NCI-H345 treated with DMSO at 0.1 percent for 48 hours (cell line): Measurements from ENCODE around the gene PDZRN3.
A peak's percentile ranks its signal among the peaks of the same experiment; 100 is the strongest.

ENCODE experiments used
- DNase-seq: peaks from one replicate; lab custom pipeline; 2025; ENCODE audit not compliant: unreplicated experiment; lab: John Stamatoyannopoulos, UW

PDZRN3 gene

DNA sequence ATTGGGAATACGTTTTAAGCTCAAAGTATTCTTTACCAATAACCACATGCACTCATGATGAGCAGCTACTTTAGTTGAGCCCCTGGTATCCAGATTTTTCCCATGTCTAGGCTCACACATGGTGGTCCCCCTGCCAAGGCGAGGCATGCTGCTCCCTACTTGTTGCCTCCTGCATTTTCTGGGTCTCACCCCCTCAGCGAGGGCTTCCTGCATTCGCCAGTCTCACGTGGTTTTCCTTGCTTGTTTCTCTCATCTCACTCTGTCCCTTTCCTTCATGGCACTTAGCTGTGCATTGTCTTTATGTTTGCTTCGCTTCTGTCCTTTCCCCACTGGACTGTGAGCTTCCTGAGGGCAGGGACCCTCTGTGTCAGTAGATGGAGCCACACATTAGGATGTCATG is 99.2 kb downstream of the PDZRN3 start:
- DNase-seq: no peak

DNA sequence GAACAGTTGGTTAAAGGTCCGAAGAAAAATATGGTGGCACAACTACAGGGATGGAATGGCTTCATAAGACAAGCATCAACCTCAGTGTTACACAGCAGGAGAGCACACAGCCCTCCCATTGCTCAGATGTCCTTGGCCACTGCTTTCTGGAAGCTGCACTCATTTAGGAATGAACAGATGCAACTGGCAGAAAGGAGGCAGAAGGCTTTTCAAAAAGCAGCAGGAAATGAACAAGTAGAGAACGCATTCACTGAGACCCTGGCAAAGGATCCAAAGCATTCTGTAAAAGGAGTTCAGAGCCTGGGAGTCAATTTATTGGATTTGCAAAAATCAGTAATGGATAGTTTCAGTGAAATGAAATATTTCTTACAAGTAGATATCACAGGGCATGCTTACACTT is 101.1 kb downstream of the PDZRN3 start:
- no peak for DNase-seq

DNA sequence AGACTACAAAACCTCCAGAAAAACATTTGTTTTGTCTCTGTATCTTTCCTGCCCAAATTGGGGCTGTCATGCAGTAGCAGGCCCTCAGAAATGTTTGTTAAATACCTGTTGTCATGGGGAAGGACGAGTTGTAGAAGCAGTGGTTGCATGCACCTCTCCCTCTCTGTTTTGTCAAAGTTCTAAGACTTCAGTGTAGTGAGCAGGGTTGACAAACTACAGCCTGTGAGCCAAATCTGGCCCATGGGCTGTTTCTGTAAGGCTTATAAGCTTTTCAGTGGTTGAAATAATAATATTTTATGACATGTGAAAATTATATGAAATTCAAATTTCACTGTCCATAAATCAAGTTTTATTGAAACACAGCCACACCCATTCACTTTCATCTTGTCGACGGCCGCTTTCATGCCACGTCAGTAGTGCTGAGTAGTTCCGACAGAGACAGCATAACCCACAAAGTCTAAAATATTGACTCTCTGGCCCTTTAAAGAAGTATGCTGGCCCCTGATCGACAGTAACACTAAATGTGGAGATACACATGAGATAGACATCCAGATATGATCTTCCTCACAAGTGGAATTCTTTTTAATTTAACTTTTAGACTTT is 102.9 kb downstream of the PDZRN3 start:
- DNase-seq: no peak

DNA sequence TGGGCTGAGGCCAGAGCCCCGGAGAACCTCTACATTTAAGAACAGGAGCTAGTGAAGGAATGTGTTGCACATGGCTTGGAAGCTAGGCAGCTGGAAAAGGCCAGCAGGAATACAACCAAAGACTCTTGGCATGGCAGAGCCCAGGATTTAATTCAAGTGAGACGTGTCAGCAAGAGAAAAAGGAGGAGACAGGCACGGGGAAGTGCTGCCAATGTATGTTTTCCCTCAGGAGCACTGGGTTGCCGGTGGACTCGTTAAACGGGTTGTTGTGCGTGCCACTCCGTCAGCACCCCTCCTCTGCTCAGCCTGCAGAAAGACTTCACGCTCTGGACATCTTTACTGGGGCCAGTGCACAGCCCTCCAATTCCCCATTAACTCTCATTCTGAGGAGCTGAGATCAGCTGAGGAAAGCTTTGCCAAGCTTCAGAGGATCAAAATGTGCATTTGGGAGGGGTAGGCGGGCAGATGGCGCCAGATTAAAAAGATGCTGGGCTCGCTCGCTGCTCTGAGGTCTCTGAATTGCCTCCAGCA is 103.7 kb downstream of the PDZRN3 start:
- no peak for DNase-seq

DNA sequence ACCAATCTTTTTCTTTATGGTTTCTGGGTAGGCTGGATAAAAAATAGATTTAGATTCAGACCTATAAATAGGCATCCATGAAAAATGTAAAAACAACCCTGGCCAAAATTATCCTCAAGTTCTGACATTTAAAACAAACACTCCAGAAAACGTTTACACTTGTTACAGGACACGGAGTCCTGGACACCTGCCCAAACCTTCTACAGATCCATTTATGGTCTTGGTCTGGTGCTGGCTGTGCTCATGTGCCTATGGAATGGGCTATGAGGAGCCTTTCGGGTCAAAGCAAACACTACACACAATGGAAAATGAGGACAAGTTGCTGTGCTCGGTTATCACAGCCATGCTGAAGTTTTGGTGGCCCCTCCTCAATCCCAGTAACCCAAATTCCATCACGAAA is 108.1 kb downstream of the PDZRN3 start:
- no peak for DNase-seq

DNA sequence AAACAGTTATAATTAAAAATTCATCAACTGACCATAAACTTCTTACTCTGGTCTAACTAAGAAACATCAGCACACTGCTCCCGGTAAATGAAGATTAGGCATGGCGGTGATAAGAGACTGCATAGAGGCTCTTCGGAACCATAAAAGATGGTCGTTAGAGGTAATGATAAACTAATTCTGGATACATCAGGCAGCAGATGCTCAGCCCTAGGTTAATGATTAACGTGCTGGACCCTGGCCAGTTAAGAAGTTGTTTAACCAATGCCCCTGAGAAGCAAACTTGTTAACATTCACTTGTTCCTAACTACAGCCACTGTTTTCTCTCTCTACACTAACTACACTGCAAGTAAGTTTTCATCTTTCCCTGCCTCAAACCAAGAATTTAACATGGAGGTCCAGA is 111.5 kb downstream of the PDZRN3 start:
- DNase-seq: no peak

DNA sequence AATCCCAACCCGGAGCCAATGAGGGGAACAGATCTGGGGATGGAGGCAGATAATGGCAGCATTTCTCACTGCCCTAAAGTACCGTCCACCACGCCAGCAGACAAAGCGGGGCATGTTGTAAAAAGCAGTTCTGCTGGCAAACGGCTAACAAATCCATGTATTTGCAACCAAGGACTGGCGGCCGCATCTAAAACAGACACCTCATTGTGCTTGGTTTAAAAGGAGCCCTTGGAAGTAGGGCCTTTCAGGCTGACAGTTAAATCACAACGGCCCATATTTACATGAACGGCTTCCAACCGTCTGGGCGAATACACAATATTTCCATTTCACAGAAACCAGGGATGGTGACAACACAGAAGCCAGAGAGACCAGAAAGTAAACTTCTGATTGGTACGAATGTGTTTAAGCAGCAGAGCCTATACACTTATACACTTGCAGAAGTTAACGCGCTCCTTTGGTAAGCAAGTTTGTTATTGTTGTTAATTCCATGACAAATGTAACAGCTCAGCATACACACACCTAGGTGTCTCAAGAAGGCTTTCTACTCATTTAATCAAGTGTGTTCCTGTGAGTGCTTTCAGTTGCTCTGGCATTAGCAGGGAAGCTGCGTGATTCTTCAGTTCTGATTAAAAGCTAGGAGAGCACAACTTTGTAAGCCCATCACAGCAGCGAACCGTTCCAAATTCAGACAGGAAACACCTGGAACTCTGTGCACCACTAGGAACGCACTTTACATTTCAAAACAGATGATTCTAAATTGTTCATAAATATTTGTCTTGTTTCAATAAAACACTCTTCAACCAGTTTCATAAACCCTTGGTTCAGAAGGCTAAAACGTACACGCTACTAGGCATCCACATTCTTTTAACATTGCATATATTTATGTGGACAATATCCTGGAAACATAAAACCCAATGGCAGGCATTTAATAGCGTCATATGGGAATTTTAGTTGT is 112.9 kb downstream of the PDZRN3 start:
- no peak for DNase-seq

DNA sequence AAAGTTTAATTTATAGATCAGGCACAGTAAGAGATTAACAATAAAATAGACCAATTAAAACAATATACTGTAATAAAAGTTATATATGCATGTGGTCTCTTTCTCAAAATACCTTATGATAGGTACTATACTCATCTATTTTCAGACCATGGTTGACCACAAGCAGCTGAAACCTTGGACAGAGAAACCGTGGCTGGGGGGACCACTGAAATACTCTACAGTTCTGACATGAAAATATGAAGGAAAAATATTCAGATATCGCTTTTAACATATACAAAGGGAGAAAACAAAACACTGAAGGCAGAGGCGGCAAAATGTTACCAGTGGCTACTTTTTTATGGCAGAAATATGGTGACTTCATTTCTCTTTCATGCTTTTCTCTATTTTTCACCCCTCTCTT is 114.0 kb downstream of the PDZRN3 start:
- DNase-seq: no peak

DNA sequence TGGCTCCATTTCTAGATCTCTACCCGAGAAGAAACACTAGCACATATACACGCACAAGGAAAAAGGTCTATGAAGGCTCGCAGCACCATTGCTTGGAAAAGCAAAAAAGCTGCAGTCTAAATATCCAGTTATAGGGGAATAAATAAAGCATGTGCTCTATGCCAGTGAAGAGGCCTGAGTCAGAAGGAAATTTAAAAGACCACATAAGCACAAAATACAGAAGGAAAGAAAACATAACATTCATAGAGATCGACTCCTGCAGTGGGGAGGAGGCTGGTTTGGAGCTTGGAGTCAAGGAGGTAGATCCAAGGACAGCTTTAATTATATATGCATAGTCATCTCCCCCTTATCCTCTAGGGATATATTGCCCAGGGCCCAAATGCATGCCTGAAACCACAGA is 114.4 kb downstream of the PDZRN3 start:
- no peak for DNase-seq

DNA sequence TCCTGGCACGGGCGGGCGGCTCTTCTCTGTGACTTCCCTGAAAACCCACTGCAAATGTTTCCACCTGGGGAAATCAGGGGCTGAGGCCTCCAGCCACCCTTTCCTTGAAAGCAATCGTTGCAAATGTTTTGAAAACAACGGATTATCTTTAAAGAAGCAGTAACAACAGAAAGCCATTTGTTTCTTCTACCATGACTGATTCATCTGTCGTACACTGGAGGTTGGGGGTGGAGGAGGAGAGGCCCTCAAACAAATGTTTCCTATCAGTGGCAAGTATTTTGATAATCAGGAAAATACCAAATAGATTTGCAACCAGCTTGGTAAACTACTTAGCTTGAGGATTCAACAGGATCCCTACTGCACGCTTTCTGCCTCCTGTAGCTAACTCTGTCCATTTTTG is 114.9 kb downstream of the PDZRN3 start:
- no peak for DNase-seq

DNA sequence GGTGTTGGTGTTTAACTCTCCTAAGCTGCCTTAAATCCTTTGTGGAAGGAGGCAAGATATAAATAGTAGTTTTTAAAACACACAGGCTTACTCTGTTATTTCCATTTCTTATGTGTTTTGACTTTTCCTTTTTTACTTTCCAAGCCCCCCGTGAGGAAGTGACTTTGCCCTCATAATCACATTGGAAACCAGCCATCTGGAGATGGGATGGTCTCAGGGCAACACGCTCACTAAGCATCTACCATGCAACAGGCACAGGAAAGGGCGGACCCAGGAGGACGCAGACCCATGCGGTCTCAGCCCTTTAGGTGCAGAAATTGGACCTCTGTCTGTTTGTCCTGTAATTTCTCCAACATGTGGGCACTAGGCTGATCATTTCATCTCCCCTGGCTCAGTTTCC is 115.7 kb downstream of the PDZRN3 start:
- DNase-seq: no peak

DNA sequence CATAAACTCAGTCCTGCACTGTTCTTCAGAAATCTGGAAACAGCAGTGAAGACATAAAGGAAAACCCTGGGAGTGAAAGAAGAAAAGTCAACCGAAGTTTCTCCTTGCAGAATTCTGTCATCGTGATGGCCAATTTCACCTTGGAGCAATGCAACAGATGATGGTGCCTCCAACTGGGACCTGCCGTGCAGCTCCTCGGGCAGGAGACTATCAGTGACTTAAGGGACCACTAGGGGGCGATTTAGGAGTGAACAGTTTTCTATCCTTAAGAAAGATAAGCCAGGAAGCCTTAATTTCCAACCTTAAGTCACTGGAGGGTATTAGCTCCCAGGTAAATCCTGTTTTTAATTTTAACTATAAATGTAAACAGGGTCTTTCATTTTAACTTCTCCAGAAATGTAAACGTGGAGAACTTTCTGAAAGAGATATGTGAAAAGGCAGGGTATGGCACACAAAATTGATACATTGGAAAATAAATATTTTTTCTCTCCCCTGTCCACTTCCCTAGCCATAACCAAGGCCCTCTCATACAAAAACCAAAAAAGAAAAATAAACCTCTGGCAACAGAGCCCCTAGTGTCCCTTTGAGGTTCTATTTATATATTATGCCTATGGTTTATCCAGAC is 116.3 kb downstream of the PDZRN3 start:
- DNase-seq: peak; percentile 44

DNA sequence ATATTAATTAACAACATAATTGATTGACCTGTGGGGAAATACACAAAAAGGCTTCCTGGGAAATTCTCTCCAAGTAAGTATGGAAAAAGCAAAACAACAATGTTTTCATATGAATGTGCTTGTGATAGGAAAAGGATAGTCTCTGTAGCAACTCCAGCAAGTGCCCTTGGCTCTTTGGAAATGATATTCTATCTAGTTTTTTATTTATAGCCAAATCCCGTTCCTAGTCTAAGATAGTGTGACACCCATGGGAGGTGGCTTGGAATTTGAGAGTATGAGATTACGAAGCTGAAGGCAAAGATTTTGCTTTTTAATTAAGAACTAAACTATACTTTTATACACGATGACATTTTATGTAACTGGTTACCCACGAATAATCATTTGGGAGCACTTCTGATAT is 119.9 kb downstream of the PDZRN3 start:
- DNase-seq: no peak

DNA sequence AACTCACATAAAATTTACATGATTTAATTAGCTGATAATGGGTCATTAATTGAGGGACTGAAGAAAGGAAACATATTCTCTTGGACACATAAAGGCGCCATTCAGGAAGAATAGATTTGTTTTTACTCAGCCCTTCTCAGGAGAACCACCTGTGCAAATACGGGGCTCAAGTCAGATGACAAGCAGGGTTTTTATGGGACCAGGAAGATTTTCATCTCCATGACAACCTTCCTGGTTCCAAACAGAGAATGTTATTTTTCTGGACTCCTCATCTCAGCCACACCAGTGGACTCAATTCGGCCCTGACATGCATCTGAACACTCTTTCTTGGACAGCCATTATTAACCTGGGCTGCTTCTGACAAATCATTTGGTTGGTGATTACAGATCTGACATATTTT is 120.5 kb downstream of the PDZRN3 start:
- no peak for DNase-seq

DNA sequence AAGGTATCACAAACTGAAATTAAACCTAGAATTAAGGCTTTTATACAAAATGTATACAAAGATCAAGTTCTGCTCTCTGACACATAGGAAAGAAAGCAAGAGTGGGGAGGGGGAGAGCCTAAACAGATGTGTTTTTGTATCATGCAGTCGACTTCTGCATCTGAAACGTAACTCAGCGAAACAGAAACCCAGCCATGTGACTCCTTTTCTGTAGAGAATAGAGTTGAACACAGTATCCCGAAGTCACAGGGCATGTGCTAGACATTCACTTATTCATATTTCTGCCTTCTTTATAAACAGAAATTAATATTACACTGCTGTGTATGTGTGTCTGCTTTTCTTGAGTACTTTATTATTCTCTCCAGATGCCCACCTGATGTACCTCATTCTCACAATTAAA is 121.0 kb downstream of the PDZRN3 start:
- DNase-seq: no peak

DNA sequence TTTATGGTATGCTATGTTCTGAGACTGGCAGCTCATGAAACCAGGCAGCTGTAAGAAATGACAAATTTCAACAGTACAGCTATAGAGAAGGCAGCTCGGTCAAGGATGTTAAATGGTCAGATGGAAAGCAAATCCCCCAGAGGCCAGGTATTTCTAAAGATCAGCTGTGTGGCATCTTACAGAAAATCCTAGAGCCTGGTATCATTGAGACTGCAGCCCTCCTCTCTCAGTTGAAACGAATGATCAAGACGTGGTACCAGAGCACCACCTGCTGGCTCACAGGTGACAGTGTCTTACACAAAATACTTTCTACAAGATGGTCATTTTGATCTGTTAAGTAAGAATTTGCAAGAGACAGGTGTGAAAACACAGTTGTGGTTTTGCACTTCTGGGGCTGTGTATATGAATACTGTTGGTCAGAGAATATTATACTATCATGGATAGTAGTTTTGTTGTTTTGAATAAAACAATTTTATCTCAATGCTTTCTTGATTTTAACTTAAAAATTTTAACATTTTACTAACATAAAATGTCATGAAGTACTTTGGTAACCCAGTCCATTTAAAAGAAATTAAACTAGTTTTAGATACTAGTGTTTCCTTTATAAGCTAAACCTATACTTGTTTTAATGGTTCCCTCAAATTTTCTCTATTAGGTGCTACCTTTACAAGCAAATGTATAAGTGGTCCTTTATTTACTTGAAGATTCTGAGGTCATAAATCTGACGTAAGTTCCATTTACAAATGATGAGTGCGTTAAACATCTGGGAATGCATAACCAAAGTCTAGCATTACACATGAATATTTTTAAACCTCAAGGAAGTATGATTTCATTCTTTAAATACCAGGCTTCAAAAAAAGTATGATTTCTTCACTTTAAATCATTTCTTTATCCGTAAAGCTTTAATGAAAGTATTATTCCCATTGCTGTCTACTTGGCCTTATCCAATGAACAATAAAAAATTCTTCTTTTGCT is 121.8 kb downstream of the PDZRN3 start:
- DNase-seq: peak; percentile 31

DNA sequence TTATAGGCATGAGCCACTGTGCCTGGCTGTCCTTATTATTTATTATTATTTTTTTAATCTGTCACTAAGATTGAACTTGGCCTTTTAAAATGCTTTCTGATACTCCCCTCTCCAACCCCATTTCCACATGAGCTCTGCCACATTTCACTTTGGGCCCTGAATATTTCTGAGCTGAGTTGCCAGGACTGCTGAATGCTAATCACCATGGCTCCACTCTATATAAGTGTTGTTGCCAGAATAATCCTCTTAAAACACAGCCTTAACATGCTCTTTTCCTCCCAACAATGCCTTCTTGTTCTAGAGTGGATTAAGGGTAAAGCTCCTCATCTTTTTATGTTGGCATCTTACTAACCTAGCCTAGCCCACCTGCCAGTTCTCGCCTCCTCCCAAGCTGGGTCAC is 124.4 kb downstream of the PDZRN3 start:
- no peak for DNase-seq

DNA sequence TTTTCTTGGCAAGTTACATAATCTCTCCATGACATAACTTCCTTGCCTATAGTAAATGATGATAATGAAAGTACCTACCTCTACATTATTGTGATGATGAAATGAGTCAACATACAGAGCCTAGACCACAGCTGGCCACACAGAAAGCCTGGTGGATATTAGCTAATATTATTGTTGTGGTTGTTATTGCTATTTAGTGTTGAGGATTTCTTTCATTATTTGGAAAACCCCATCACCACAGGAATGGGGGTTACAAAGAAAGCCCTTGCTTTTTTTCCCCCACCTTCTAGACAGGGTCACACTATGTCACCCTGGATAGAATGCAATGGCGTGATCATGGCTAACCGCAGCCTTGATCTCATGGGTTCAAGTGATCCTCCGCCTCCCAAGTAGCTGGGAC is 125.0 kb downstream of the PDZRN3 start:
- DNase-seq: no peak

DNA sequence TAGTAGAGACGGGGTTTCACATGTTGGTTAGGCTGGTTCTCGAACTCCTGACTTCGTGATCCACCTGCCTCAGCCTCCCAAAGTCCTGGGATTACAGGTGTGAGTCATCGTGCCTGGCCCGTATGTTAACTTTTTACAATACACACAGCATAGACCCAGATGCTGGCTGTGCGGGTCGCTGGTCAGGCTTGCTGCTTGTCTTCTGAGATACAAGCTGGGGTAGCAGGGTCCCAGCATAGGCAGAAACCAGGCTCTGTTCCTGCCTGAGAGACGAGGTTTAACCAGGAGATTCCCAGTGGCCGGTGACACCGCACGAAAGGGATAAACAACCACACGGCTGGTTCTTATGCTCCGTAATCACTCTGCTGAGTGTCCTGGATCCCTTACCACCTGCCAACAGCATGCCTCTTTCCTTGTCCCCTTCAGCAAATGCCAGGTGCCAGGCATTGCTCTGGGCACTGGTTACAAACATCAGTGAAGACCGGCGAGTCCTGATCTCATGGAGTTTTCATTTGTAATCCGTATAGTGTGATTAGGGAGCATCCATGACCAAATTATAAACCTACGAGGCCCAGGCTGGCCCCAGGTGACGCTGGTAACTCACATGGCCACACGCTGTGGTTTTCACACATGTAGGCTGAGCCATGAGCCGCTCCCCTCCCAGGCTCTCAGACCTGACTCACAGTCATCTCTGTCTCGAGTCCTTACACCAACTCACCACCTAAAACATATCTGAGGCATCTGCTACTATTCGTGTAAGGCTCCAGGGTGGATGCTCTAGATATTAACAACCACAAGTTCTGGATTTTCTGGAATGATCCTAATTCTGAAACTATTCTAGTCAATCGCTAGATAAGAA is 125.7 kb downstream of the PDZRN3 start:
- no peak for DNase-seq
